ENCODE results near the gene B3GNT5. TPM values are rescaled to one million over a fixed set of nuclear protein-coding genes. Genes with fewer than 3 reads are reported as not detected.

Gene B3GNT5
- total and polyA plus RNA-seq, 2 donors (not counting 3 experiments of a cell fraction or from before 2014, with no cell fraction given), result 4.1 to 25.6 TPM

GRCh38 chr3:183295211-183295610 is 42.2 kb downstream of the B3GNT5 start:
- BruUV-seq (replicated peaks), result no TSS peak
- TF ChIP-seq GATA2 (IDR thresholded peaks at IDR 0.05; ENCODE audit: insufficient read depth, insufficient read length, low read depth, low read length) (no peak), EZH2 (IDR thresholded peaks at IDR 0.05; ENCODE audit: borderline replicate concordance, low read depth, low read length, severe bottlenecking) (no peak), POLR2A (IDR thresholded peaks at IDR 0.05; ENCODE audit: low read depth, low read length) (no peak), JUN (IDR thresholded peaks at IDR 0.05; ENCODE audit: borderline replicate concordance, insufficient read depth, insufficient read length, low read depth) (no peak), MYC (IDR thresholded peaks at IDR 0.05; ENCODE audit: low read depth, low read length) (no peak)
- H3K79me2 ChIP-seq (ENCODE audit: control insufficient read depth, insufficient read depth, low read length), result no peaks in the 10 kb centered on the region
- H3K27me3 ChIP-seq (ENCODE audit: control insufficient read depth in 2 of 2, insufficient read depth in 2 of 2, low read length in 2 of 2), result no peaks in the 10 kb centered on the region
- H4K20me1 ChIP-seq (replicated peaks; ENCODE audit: control insufficient read depth, extremely low read depth, insufficient read depth, low read length), result no peaks in the 10 kb centered on the region
- dilution Hi-C loops (cut with MboI; ENCODE audit: extremely low pct_ligation_motif_present, low sequenced_read_pairs) (no loop called here), intact Hi-C loops (cut with micrococcal nuclease) (no loop called here)
- no peak overlapping the region for H3K27ac ChIP-seq (ENCODE audit: insufficient read depth, low read depth, low read length)
- H3K36me3 ChIP-seq (ENCODE audit: control insufficient read depth in 2 of 2, extremely low read depth in 1 of 2, insufficient read depth in 2 of 2, low read length in 2 of 2), result no peaks in the 10 kb centered on the region
- H3K4me2 ChIP-seq (ENCODE audit: insufficient read depth, low read length), result no peak overlapping the region
- H3K9me1 ChIP-seq (replicated peaks; ENCODE audit: control insufficient read depth, extremely low read depth, insufficient read depth, low read length), result no peaks in the 10 kb centered on the region
- no peak overlapping the region for H3K9ac ChIP-seq (replicated peaks; ENCODE audit: extremely low read depth, insufficient read depth, low read length)
- no peak overlapping the region for H2AFZ ChIP-seq (ENCODE audit: low read depth, low read length)
- CTCF ChIA-PET, result no interaction called here
- POLR2A ChIA-PET, result no interaction called here
- H3K9me3 ChIP-seq (replicated peaks; ENCODE audit: control insufficient read depth, insufficient read depth, low read length), result no peaks in the 10 kb centered on the region
- DNase-seq (ENCODE audit: low read depth, low spot score) (no peak), FAIRE-seq (no peak)
- H3K4me1 ChIP-seq (ENCODE audit: control insufficient read depth, extremely low read depth, insufficient read depth, low read length), result peaks cover 2% of the 10 kb centered on the region
- no peak overlapping the region for H3K4me3 ChIP-seq (replicated peaks in 1 of 3; ENCODE audit: insufficient read depth in 1 of 3, low read depth in 1 of 3, low read length in 3 of 3)

GRCh38 chr3:183296944-183297343 is 43.9 kb downstream of the B3GNT5 start:
- DNase-seq (ENCODE audit: low read depth, low spot score), result no peak
- FAIRE-seq, result no peak
- intact Hi-C loops (cut with micrococcal nuclease), result no loop called here
- Histone ChIP-seq H3K4me2 (ENCODE audit: insufficient read depth, low read length) (no peak overlapping the region), H3K9me3 (replicated peaks; ENCODE audit: control insufficient read depth, insufficient read depth, low read length) (no peaks in the 10 kb centered on the region), H3K9me1 (replicated peaks; ENCODE audit: control insufficient read depth, extremely low read depth, insufficient read depth, low read length) (no peaks in the 10 kb centered on the region), H3K4me1 (ENCODE audit: control insufficient read depth, extremely low read depth, insufficient read depth, low read length) (no peaks in the 10 kb centered on the region), H3K4me3 (replicated peaks in 1 of 3; ENCODE audit: insufficient read depth in 1 of 3, low read depth in 1 of 3, low read length in 3 of 3) (no peak overlapping the region), H4K20me1 (replicated peaks; ENCODE audit: control insufficient read depth, extremely low read depth, insufficient read depth, low read length) (no peaks in the 10 kb centered on the region), H3K27me3 (ENCODE audit: control insufficient read depth in 2 of 2, insufficient read depth in 2 of 2, low read length in 2 of 2) (no peaks in the 10 kb centered on the region), H3K36me3 (ENCODE audit: control insufficient read depth in 2 of 2, extremely low read depth in 1 of 2, insufficient read depth in 2 of 2, low read length in 2 of 2) (no peaks in the 10 kb centered on the region), H3K9ac (replicated peaks; ENCODE audit: extremely low read depth, insufficient read depth, low read length) (no peak overlapping the region), H3K79me2 (ENCODE audit: control insufficient read depth, insufficient read depth, low read length) (no peaks in the 10 kb centered on the region), H3K27ac (ENCODE audit: insufficient read depth, low read depth, low read length) (no peak overlapping the region), H2AFZ (ENCODE audit: low read depth, low read length) (no peak overlapping the region)
- no TSS peak for BruUV-seq (replicated peaks)
- ChIA-PET CTCF (no interaction called here), POLR2A (no interaction called here)
- TF ChIP-seq MAX (IDR thresholded peaks at IDR 0.05; ENCODE audit: insufficient read depth, insufficient read length) (no peak), JUN (IDR thresholded peaks at IDR 0.05; ENCODE audit: borderline replicate concordance, insufficient read depth, insufficient read length, low read depth) (no peak), EZH2 (IDR thresholded peaks at IDR 0.05; ENCODE audit: borderline replicate concordance, low read depth, low read length, severe bottlenecking) (no peak), GATA2 (IDR thresholded peaks at IDR 0.05; ENCODE audit: insufficient read depth, insufficient read length, low read depth, low read length) (no peak), MYC (IDR thresholded peaks at IDR 0.05; ENCODE audit: low read depth, low read length) (no peak), POLR2AphosphoS5 (IDR thresholded peaks at IDR 0.05; ENCODE audit: insufficient read depth, low read depth, low read length) (no peak), FOS (IDR thresholded peaks at IDR 0.05; ENCODE audit: borderline replicate concordance, insufficient read depth, low read length) (no peak)
- dilution Hi-C loops (cut with MboI; ENCODE audit: extremely low pct_ligation_motif_present, low sequenced_read_pairs), result no loop called here
